Measurements from ENCODE around the gene IL16.

DNA sequence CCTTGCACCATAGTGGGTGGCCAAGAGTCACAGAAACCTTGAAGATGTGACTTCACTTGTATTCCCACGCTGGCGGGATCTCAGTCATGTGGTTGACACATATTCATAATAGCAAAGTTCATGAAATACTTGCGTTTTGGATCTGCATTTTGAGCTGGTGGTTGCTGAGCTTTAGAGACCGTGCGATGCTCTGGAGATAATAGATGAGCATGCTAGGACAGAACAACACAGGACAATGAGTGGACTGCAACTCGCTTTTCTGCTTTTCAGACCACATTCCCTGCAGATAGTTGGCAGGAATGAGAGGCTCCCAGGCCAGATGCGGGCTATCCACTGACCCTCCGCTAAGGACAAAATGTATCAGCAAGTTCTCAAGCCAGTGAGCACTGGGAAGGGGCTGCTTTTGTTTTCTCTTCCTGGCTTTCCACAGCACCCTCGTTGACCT is 141.1 kb downstream of the IL16 start:
- TF ChIP-seq POLR2AphosphoS5 (IDR thresholded peaks at IDR 0.05; ENCODE audit: low read depth, low read length) (no peak), SIN3A (IDR thresholded peaks at IDR 0.05; ENCODE audit: borderline replicate concordance, insufficient read depth, low read length) (no peak), TAF1 (IDR thresholded peaks at IDR 0.05; ENCODE audit: borderline replicate concordance, insufficient read depth, low read length) (no peak), FOXP2 (optimal IDR thresholded peaks at IDR 0.05; ENCODE audit: borderline replicate concordance, extremely low read depth, extremely low read length, insufficient read depth) (no peak)
- TF ChIP-seq, protein P1, sequence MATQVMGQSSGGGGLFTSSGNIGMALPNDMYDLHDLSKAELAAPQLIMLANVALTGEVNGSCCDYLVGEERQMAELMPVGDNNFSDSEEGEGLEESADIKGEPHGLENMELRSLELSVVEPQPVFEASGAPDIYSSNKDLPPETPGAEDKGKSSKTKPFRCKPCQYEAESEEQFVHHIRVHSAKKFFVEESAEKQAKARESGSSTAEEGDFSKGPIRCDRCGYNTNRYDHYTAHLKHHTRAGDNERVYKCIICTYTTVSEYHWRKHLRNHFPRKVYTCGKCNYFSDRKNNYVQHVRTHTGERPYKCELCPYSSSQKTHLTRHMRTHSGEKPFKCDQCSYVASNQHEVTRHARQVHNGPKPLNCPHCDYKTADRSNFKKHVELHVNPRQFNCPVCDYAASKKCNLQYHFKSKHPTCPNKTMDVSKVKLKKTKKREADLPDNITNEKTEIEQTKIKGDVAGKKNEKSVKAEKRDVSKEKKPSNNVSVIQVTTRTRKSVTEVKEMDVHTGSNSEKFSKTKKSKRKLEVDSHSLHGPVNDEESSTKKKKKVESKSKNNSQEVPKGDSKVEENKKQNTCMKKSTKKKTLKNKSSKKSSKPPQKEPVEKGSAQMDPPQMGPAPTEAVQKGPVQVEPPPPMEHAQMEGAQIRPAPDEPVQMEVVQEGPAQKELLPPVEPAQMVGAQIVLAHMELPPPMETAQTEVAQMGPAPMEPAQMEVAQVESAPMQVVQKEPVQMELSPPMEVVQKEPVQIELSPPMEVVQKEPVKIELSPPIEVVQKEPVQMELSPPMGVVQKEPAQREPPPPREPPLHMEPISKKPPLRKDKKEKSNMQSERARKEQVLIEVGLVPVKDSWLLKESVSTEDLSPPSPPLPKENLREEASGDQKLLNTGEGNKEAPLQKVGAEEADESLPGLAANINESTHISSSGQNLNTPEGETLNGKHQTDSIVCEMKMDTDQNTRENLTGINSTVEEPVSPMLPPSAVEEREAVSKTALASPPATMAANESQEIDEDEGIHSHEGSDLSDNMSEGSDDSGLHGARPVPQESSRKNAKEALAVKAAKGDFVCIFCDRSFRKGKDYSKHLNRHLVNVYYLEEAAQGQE (IDR thresholded peaks at IDR 0.05; ENCODE audit: insufficient read depth in 1 of 2, low read depth in 2 of 2, low read length in 2 of 2), result no peak
